Renal cortex interstitium (tissue), 11 donors: Measurements from ENCODE around the gene FCN2. TPM values are rescaled to one million over a fixed set of nuclear protein-coding genes. Genes with fewer than 3 reads are reported as not detected.

Experiments
- DNase-seq, 11 donors: peaks; one replicate each; pipeline ENCODE4 v3.0.0-alpha.2; 2013; ENCODE audit warnings: low read depth in 9 of 11, low spot score in 4 of 11; ENCODE audit errors: extremely low read depth in 1 of 11
- polyA plus RNA-seq, 3 donors: library from polyadenylated mRNA; unstranded; fragments of 120-200 nt; gene quantifications; one replicate each; pipeline ENCODE4 v1.2.1, GENCODE V29; 2013; ENCODE audit not compliant: insufficient read length in 3 of 3

Gene FCN2
- polyA plus RNA-seq, 3 donors = 0.41 to 0.93 (median 0.52) TPM

DNA sequence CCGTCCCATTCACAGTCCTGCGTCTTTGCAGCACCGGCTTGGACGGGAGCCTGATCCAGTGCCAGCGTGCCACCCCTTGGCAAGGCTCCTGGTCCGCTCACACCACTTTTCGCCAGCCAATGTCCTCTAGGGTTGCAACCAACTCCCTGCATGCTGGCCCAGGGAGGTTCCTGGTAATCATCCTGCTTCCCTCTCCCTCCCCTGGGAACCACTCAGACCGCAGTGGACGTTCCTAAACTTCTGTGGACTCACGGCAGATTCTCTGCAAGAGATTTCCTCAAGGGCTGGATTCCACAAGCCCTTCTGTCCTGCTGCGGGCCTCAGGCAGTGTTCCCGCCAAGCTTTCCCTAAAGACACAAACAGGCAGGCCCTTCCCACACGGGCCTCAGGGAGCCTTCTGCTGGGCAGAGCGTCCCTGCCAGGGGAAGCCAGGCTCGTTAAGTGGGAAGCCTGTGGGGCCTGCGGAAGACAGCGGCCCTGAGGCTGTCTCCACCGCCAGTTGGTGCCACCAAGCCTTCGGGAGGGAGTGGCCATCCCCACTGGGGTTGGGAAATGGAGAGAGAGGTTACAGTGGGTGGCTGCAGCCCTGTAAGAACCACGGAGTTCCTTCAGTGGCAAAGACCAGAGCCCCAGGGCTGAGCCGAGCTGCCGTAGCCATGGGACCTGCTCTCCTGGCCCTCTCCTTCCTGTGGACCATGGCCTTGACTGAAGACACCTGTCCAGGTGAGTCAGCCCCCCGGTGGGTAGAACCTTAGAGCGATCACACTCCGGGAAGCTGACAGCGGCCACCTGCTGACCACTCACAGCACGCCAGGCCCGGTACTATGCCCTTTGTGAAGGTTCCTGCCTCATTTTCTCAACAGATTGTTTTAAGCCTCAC, 16.4 kb upstream of the FCN2 start:
- no peak for DNase-seq

DNA sequence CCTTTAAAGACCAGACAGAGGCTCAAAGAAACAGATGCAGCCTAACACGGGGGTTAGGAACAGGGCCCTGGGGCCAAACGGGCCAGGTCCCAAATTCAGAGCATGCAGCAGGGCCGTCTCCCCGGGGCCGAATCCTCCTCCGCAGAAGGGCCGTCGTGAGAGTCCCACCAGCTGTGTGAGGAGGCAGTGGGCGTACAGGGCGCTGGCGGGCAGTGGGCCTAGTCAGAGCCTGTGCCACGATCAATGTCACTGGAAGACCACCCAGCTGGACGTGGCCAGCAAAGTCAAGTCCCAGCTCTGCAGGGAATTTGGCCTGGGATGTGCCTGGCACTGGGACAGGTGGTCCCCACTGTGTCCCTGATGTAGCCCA, 15.8 kb upstream of the FCN2 start:
- DNase-seq = no peak

DNA sequence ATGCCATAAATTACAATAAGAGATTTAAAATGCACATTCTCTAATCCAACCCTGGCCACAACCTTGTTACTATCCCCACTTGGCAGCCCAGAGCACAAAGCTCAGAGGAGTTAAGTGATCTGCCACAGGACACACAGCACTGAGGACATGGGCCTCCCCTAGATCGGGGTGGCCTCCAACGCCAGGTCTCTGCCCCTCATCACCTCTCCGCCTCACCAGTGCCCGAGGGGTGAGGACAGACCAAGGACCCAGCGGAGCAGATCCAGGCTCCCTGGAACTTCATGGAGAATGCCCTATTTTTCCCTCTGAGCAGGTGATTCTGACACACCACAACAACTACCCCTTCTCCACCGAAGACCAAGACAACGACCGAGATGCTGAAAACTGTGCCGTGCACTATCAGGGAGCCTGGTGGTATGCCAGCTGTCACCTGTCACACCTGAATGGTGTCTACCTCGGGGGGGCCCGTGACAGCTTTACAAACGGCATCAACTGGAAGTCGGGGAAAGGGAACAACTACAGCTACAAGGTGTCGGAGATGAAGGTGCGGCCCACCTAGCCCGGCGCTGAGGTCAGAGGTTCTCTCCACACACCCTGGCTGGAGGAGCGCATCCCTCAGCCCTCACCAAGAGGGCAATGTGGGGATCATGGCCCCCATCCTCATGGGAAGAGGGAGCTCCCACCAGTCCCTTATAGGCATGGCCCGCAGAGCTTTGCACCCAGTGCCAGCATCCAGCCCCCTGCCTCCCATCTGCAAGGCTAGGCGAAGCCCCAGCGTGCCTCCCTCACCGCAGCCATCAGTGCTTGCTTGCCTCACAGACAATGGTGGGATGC, 12.5 kb upstream of the FCN2 start:
- no peak for DNase-seq

DNA sequence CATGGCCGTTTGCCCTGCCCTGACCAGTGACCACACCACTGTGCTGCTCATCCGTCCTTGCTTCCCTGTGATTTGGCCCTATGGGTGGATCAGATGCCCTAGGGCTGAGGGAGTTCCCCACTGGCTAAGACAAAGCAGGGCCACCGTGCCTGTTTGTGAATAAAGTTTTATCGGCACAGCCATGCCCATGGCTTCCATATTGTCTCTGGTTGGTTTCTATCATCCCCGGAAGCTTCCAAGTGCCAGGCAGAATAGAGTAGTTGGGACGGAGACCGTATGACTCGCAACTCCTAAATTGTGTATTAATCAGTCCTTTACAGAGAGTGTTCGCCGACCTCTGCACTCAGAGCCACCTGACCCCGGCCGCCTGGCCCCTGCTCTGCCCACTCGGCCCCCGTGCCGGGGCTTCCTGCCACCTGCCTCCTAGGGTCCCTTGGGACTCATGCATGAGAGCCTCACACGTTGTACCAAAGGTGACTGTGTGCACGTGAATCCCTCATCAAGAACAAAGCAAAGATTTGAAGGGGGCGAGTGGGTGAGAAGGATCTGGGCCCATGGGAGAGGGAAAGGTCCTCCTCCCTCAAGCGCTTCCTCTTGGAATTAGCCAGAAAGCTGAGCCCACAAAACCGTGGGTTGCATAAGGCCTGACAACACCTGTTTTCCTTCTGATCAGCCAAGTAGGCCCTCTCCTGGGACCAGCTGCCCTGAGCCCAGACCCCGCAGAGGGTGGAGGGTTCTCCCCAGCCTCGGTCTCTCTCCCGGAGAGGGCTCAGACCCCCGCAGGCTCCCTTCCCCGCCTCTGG, 11.7 kb upstream of the FCN2 start:
- no peak for DNase-seq

DNA sequence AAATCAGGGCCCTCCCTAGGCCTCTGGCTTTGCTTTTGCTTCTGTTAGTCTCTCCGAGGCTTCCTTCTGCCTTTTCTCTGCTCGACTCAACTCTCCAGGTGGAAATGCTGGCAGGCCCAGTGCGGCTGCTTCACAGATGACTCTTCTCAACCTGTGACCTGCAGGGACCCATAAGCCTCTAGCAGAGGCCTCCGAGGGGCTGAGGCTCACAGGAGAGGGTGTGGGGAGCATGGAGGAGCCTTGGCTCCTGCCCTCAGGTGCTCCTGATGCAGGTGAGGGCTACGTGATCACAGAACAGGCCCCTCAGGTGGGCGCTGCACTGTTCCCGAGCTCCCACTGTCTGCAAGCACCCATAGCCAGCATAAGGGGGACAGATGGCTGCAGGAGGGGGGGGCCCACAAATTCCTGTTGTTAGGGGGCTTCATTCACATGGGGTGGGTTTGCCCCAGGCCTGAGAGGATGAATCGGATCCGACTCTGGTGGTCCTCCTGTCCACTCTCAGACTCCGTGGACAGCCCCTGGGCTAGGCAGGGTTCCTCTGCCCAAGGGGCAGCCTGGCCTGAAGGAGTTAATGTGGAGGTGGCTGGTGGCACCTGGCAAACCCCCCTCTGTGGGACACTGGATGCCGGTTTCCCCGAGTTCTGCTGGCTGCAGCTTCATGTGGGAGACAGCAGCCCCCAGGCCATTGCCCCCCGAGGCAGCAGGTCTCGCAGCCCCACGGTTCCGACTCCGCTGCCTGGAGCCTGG, 10.9 kb upstream of the FCN2 start:
- DNase-seq = no peak

DNA sequence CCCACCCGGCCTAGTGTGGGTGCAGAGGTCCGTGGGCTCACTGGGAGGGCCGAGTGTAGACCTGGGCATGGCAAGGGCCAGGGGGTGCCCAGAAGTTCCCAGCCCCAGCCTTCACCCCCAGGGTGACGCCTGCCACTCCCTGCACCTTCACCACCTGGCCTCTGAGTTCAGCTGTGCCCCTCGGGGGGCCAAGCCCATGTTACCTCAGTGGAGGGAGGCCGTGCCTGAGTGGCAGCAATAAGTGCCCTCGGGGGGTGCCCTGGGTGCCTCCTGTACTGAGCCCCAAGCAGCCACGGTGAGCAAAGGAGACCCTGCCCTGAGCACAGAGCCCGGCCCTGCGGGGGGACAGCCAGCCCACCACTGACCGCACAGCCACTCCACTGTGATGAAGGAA, 10.3 kb upstream of the FCN2 start:
- DNase-seq = no peak

DNA sequence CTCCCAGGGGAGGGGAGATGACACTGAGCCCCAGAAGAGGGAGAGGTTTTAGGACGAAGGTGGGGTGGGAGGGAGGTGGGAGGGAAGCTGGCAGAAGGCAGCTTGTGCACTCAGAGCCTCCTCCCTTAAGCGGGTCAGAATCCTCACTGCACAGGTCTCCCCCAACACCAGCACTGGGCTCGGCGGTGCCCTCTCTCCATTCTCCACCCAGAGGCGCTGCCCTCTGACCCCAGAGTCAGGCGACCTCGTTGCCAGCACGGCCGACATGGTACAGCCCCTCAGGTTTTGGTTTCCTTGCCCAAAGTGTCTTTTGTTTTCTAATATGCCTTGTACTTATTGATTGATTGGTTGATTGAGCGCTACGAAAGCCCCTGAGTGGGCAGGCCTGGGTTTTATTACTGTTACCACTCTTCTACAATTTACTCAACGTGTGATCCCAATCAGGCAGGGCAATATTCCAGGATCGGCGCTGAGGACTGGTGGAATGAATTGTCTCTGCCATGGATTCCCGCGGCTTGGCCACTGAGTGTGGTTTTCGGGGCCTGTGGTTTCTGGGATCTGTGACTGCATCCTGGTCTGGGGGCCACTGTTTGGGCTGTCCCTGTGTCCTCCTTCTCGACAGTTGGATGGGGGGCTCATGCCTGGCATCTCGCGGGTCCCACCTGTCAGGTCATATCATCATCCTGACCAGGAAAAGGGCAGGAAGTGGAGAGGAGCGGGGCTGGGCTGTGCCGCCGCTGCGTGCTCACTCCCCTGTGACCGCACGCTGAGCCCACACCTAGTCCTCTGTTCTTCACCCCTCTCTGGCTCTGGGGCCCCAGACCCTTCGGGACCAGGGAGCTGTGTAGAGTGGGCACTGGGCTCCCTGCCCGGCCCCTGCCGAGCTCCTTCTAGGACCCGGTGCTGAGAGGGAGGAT, 9.6 kb upstream of the FCN2 start:
- DNase-seq = no peak

DNA sequence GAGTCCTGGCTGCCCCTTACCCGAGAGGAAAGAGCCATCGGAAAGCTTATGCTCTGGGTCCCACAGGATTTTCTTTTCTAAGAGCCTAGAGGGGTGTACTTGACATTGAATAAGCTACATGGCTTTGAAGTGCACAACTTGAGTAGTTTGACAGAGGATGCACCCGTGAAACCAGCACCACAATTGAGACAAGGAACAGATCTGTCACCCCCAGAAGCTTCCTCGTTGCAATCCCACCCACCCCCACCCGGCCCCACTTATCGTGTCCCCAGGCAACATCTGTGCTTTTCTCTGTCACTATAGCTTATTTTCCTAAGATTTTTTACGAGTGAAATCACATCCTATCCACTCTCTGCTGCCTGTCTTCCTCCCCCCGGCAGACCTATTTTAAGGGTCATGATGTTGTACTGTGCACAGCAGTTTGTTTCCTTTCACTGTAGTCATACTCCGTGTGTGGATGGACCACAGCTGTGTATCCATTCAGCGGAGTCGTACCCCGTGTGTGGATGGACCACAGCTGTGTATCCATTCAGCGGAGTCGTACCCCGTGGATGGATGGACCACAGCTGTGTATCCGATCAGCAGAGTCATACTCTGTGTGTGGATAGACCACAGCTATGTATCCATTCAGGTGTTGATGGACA, 8.8 kb upstream of the FCN2 start:
- DNase-seq = peak; percentile 25 to 80 (median 57)

DNA sequence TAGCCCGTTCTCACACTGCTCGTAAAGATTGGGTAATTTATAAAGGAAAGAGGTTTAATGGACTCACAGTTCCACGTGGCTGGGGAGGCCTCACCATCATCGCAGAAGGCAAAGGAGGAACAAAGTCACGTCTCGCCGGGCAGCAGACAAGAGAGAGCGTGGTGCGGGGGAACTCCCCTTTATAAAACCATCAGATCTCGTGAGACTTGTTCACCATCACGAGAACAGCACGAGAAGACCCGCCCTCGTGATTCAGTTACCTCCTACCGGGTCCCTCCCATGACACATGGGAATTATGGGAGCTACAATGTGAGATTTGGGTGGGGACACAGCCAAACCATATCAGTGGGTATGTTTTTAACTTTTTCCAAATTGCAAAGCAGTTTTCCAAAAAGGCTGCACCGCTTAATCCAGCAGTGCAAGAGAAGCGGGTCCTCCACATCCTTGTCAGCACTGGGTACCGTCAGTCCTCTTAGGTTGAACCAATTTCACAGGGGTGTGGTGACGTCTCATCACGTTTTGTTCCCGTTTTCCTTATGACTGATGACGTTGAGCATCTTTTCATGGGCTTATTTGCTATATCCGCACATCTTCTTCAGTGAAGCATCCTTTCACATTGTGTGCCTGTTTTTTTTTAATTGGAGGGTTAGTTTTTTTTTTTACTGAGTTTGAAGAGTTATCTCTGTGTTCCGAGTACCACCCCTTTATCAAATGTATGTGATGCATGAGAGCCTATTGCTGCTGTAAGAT, 8.0 kb upstream of the FCN2 start:
- DNase-seq = no peak

DNA sequence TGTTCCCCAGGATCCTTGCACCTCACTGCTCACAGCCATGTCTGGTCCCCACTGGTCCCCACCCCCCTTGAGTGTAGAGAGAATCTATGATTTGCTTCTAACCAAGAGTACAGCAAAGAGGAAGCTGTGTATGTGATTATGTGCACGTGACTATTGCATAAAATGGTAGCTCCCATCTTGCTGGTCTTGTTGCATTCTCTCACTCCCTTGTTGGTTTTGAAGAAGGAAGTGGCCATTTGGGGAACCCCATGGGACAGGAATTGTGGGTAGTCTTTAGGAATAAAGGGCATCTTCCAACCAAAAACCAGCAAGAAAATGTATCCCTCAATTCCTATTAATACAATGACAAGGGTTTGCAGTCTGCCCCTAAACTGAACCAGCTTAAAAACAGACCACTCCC, 5.2 kb upstream of the FCN2 start:
- no peak for DNase-seq

DNA sequence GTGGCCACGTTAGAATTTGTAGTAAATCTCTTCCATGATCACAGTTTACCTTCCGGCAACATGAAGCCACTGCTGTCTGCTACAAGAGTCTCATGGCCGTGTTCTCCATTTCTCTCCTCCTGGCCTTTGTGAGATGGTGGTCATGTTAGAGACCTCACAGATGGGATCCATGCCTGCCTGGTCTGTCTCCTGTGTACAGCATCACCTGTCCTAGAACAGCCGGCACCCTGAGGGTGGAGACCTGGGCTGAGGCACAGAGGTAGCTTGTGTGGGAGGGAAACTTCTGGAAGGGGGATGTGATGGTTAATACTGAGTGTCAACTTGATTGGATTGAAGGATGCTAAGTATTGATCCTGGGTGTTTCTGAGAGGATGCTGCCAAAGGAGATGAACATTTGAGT, 3.1 kb upstream of the FCN2 start:
- DNase-seq = no peak

DNA sequence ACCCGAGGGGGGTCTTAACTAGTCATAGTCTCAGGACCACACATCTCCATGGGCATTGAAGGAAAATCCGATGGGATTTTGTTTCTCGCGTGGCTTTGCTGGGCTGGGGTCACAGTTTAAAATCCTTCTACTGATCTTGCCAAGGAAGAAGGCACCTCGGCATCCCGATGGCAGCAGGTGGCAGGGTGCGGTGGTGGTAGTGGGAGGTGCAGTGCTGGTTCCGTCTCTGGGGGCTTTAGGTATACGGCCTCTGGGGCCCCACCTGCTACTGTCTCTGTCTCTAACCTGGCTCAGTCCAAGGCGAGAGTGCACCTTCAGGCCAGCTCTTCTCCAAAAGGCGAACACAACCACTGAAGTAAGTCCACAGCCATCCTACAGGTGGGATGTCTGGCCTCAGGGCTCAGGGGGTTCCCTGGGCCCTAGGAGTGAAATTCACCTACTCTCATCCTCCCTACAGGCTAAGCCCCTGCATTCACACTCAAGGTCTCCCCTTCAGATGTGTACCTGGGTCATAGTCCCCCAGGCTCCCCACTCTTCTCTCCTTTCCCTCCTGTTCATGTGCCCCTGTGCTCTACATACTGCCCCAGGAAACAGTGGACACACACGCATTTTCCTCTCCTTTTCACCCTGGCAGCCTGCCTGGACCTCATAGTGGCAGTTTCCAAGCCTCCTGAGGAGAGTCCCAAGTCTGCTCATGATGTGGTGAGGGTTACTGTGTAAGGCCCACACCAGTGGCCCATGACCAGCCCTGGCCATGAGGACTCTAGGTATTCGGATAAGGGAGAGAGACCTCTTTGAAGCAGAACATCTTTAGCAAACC, 736 bp upstream of the FCN2 start:
- DNase-seq = no peak

DNA sequence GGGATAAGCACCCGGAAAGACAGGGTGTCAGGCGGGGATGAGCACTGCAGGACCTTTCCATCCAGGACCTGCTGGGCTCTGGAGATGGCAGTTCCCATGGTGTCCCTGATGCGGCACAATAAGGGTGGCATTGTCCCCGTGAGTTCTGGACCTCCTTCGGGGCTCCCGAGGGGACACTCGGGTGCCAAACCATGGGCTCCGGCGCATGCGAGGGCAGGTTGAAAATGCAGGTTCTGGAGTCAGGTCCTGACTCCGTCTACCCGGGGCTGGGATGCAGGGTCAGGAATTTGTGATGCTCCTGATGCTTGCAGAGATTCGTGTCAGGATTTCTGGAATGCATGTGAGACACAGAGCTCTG, 682 bp downstream of the FCN2 start:
- no peak for DNase-seq

DNA sequence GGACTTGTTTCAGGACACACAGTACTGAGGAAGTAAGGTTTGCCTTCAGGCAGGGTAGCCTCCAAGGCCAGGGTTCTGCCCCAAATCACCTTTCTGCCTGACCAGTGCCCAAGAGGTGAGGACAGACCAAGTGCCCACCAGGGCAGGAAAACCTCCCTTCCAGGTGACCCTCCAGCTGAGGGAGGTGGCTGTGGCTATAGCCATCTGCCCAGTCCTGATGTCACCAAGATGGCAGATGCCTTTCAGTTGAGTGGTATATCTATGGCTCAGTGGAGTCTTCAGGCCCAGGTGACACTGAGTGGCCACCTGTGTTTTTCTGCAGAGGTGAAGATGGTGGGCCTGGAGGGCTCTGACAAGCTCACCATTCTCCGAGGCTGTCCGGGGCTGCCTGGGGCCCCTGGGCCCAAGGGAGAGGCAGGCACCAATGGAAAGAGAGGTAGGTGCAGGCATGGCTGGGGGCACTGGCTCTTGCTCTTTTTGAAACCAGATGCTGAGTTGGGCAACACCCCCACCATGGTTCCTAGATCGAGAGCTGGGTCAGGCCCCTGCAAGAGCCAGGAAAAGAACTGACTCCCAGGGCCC, 1.7 kb downstream of the FCN2 start:
- DNase-seq = no peak

DNA sequence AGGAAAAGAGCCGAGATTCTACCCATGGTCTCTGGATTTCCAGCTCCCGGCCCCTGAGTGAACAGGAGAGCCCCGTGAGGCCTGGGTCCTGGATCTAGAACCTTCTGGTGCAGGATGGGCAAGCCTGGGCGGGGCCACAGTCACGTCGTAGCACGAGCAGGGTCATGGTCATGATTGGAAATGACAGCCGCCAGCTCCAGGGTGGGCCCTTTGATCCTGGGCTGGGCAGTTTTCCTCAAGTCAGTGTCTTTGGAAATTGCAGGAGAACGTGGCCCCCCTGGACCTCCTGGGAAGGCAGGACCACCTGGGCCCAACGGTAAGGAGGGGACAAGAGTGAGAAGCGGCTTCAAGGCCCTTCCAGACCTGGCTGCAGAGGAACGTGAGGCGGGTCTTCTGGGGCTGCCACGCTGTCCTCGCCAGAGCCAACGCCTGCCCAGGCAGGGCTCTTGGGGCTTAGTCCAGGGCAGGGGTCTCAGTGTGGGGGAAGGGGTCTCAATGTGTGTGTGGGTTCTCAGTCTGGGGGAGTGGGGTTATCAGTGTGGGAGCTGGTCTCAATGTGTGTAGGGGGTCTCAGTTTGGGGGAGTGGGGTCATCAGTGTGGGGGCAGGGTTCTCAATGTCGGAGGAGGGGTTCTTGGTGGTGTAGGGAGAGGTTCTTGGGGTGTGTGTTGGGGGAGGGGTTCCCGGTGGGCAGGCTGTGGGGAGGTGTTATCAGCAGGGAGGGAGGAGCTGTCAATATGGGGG, 2.6 kb downstream of the FCN2 start:
- no peak for DNase-seq
